GM21447 (cell line): ENCODE measurements around the gene RLBP1.
"Not testable (repeated sequence)": the region's sequence is repeated elsewhere in the genome, so short reads cannot be mapped to it uniquely, and the experiment has no call there.

Experiments used
- ATAC-seq: cut with Tn5 transposase; IDR thresholded peaks from one replicate; pipeline ENCODE4 v1.9.1; 2021; ENCODE audit not compliant: unreplicated experiment

The RLBP1 gene

GRCh38 chr15:89221543-89221942 lies at the start of gene RLBP1:
RLBP1 (minus strand) TSS chr15:89221579; CDS start chr15:89218975, 2,604 bp downstream.
- no peak for ATAC-seq

GRCh38 chr15:89250142-89250541 lies 28.8 kb upstream of the RLBP1 start:
- ATAC-seq = not testable (repeated sequence)

GRCh38 chr15:89248584-89248983 lies 27.2 kb upstream of the RLBP1 start:
- no peak for ATAC-seq

- ATAC-seq = no peak
These were observed 26.1 kb upstream of the RLBP1 start for GRCh38 chr15:89247446-89247845.

- no peak for ATAC-seq
These were observed 23.2 kb upstream of the RLBP1 start for GRCh38 chr15:89244574-89244903.

- ATAC-seq = peak; percentile 94
These were observed 22.6 kb upstream of the RLBP1 start, which contains the start of gene FANCI for GRCh38 chr15:89243691-89244573. FANCI (plus strand) TSS chr15:89243979; CDS start chr15:89247648, 3,669 bp downstream.

GRCh38 chr15:89243046-89243690 lies 21.8 kb upstream of the RLBP1 start:
- no peak for ATAC-seq

- not testable (repeated sequence) for ATAC-seq
These were observed 18.8 kb upstream of the RLBP1 start for GRCh38 chr15:89239883-89240810.

GRCh38 chr15:89231832-89232231 lies 10.5 kb upstream of the RLBP1 start:
- ATAC-seq = no peak

GRCh38 chr15:89230277-89230676 lies 8.9 kb upstream of the RLBP1 start:
- ATAC-seq = no peak

- ATAC-seq = no peak
These were observed 6.0 kb upstream of the RLBP1 start for GRCh38 chr15:89227425-89227824.

GRCh38 chr15:89226359-89227221 lies 5.2 kb upstream of the RLBP1 start:
- ATAC-seq = no peak

GRCh38 chr15:89225588-89225987 lies 4.2 kb upstream of the RLBP1 start:
- no peak for ATAC-seq

GRCh38 chr15:89218531-89218930 lies 2.8 kb downstream of the RLBP1 start:
- ATAC-seq = no peak

- no peak for ATAC-seq
These were observed 3.5 kb downstream of the RLBP1 start for GRCh38 chr15:89217686-89218376.

GRCh38 chr15:89217031-89217430 lies 4.3 kb downstream of the RLBP1 start:
- ATAC-seq = no peak

GRCh38 chr15:89215627-89216026 lies 5.8 kb downstream of the RLBP1 start:
- ATAC-seq = no peak

- no peak for ATAC-seq
These were observed 9.7 kb downstream of the RLBP1 start for GRCh38 chr15:89211678-89212170.

- ATAC-seq = no peak
These were observed 12.3 kb downstream of the RLBP1 start for GRCh38 chr15:89209057-89209456.
